Suprapubic skin (tissue), 4 donors: Measurements from ENCODE around the gene PGP.

ENCODE experiments used
- EP300 ChIP-seq: sonication (generic); formaldehyde crosslinking; IDR thresholded peaks from one replicate; pipeline ENCODE4 v1.6.1; 2017; ENCODE audit warnings: antibody characterized with exemption
- POLR2A ChIP-seq, 2 donors: fragments of 450-650 bp; IDR thresholded peaks; one replicate each; pipeline ENCODE4 v1.6.1; 2017; ENCODE audit warnings: antibody characterized with exemption in 2 of 2, mild to moderate bottlenecking in 2 of 2, moderate library complexity in 2 of 2
- POLR2AphosphoS5 ChIP-seq, 3 donors: sonication (generic); formaldehyde crosslinking; IDR thresholded peaks; one replicate each; pipeline ENCODE4 v1.6.1; 2017; ENCODE audit warnings: antibody characterized with exemption in 3 of 3
- TF ChIP-seq, protein P1 (sequence below), 2 donors: fragments of 200-600 bp in 1 of 2; fragments of 450-650 bp in 1 of 2; sonication (generic) in 1 of 2; IDR thresholded peaks; one replicate each; pipeline ENCODE4 v1.5.1; 2016 to 2019; ENCODE audit warnings: antibody characterized with exemption in 2 of 2, mild to moderate bottlenecking in 1 of 2, moderate library complexity in 1 of 2

- TF ChIP-seq, protein P1, sequence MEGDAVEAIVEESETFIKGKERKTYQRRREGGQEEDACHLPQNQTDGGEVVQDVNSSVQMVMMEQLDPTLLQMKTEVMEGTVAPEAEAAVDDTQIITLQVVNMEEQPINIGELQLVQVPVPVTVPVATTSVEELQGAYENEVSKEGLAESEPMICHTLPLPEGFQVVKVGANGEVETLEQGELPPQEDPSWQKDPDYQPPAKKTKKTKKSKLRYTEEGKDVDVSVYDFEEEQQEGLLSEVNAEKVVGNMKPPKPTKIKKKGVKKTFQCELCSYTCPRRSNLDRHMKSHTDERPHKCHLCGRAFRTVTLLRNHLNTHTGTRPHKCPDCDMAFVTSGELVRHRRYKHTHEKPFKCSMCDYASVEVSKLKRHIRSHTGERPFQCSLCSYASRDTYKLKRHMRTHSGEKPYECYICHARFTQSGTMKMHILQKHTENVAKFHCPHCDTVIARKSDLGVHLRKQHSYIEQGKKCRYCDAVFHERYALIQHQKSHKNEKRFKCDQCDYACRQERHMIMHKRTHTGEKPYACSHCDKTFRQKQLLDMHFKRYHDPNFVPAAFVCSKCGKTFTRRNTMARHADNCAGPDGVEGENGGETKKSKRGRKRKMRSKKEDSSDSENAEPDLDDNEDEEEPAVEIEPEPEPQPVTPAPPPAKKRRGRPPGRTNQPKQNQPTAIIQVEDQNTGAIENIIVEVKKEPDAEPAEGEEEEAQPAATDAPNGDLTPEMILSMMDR (IDR thresholded peaks at IDR 0.05), result no peak
- TF ChIP-seq POLR2A (IDR thresholded peaks at IDR 0.05), result no peak
- no peak for TF ChIP-seq POLR2AphosphoS5 (IDR thresholded peaks at IDR 0.05)
- TF ChIP-seq EP300, result no peak
These were observed 17.6 kb downstream of the PGP start for GRCh38 chr16:2196981-2197511.
